ENCODE results near the gene SNRNP40. TPM values are rescaled to one million over a fixed set of nuclear protein-coding genes. Genes with fewer than 3 reads are reported as not detected.

The SNRNP40 gene
- total and polyA plus RNA-seq, 2 experiments from 2014 or later, result 46.9 to 59.1 TPM

GRCh38 chr1:31241321-31241720, 55.3 kb downstream of the SNRNP40 start:
- H3K4me2 ChIP-seq, result no peak overlapping the region
- 93% methylated on average over 8 of the region's 8 CpGs for WGBS (ENCODE audit: low lambda C conversion rate, missing lambda C conversion rate)
- TF ChIP-seq EZH2phosphoT487 (IDR thresholded peaks at IDR 0.05; ENCODE audit: low read depth, severe bottlenecking, unreplicated experiment) (no peak), CTCF (IDR thresholded peaks at IDR 0.05; ENCODE audit: poor library complexity) (no peak), EZH2 (IDR thresholded peaks at IDR 0.05; ENCODE audit: borderline replicate concordance) (no peak)
- DNase-seq (ENCODE audit: low spot score), result no peak
- no peak overlapping the region for H3K4me3 ChIP-seq
- H3K27ac ChIP-seq, result no peak overlapping the region
- H3K4me1 ChIP-seq (ENCODE audit: insufficient read depth), result peaks cover 9% of the 10 kb centered on the region
- H3K27me3 ChIP-seq, result peaks cover 50% of the 10 kb centered on the region
- H3K9me2 ChIP-seq (replicated peaks; ENCODE audit: insufficient read depth), result no peaks in the 10 kb centered on the region
- H3K36me3 ChIP-seq (replicated peaks; ENCODE audit: insufficient read depth, low read depth), result no peaks in the 10 kb centered on the region
- no peaks in the 10 kb centered on the region for H3K9me3 ChIP-seq (ENCODE audit: low read depth)
- no peaks in the 10 kb centered on the region for H4K20me1 ChIP-seq (ENCODE audit: insufficient read depth, poor library complexity, severe bottlenecking)
- H2AFZ ChIP-seq, result no peak overlapping the region
- no peaks in the 10 kb centered on the region for H3K79me2 ChIP-seq

- H3K27me3 ChIP-seq, result peaks cover 62% of the 10 kb centered on the region
These were observed 56.8 kb downstream of the SNRNP40 start, which contains the start of gene NKAIN1 for GRCh38 chr1:31239653-31240241. NKAIN1 (minus strand) TSS chr1:31239887; CDS start chr1:31239547, 340 bp downstream.

GRCh38 chr1:31238986-31239613, 57.5 kb downstream of the SNRNP40 start:
- DNase-seq (ENCODE audit: low spot score), result peak; percentile 62
- Histone ChIP-seq H3K27me3 (peaks cover 62% of the 10 kb centered on the region), H3K4me1 (ENCODE audit: insufficient read depth) (peaks cover 9% of the 10 kb centered on the region), H3K79me2 (no peaks in the 10 kb centered on the region), H3K9me2 (replicated peaks; ENCODE audit: insufficient read depth) (no peaks in the 10 kb centered on the region), H3K4me3 (no peak overlapping the region), H3K27ac (no peak overlapping the region), H4K20me1 (ENCODE audit: insufficient read depth, poor library complexity, severe bottlenecking) (no peaks in the 10 kb centered on the region), H2AFZ (peak overlapping the region; percentile 45), H3K9me3 (ENCODE audit: low read depth) (no peaks in the 10 kb centered on the region), H3K4me2 (peak overlapping the region; percentile 86), H3K36me3 (replicated peaks; ENCODE audit: insufficient read depth, low read depth) (no peaks in the 10 kb centered on the region)
- TF ChIP-seq EZH2 (IDR thresholded peaks at IDR 0.05; ENCODE audit: borderline replicate concordance) (no peak), CTCF (IDR thresholded peaks at IDR 0.05; ENCODE audit: poor library complexity) (no peak), EZH2phosphoT487 (IDR thresholded peaks at IDR 0.05; ENCODE audit: low read depth, severe bottlenecking, unreplicated experiment) (no peak)
- WGBS (ENCODE audit: low lambda C conversion rate, missing lambda C conversion rate), result under 1% methylated on average over 37 of the region's 56 CpGs

More at GRCh38 chr1:31239653-31240241, 56.8 kb downstream of the SNRNP40 start, which contains the start of gene NKAIN1:
- Histone ChIP-seq H4K20me1 (ENCODE audit: insufficient read depth, poor library complexity, severe bottlenecking) (no peaks in the 10 kb centered on the region), H3K9me3 (ENCODE audit: low read depth) (no peaks in the 10 kb centered on the region), H3K36me3 (replicated peaks; ENCODE audit: insufficient read depth, low read depth) (no peaks in the 10 kb centered on the region), H3K9me2 (replicated peaks; ENCODE audit: insufficient read depth) (no peaks in the 10 kb centered on the region), H2AFZ (peak within 1 kb of the TSS; percentile 45), H3K4me2 (peak within 1 kb of the TSS; percentile 86), H3K27ac (no peak within 1 kb of the TSS), H3K4me3 (peak within 1 kb of the TSS; percentile 24), H3K4me1 (ENCODE audit: insufficient read depth) (peaks cover 9% of the 10 kb centered on the region), H3K79me2 (no peaks in the 10 kb centered on the region)
- DNase-seq (ENCODE audit: low spot score), result peak; percentile 69
- WGBS (ENCODE audit: low lambda C conversion rate, missing lambda C conversion rate), result 3% methylated on average over 30 of the region's 57 CpGs
- TF ChIP-seq EZH2phosphoT487 (IDR thresholded peaks at IDR 0.05; ENCODE audit: low read depth, severe bottlenecking, unreplicated experiment) (no peak), EZH2 (IDR thresholded peaks at IDR 0.05; ENCODE audit: borderline replicate concordance) (no peak), CTCF (IDR thresholded peaks at IDR 0.05; ENCODE audit: poor library complexity) (no peak)
